NCI-H82 (cell line): ENCODE results near the gene PLCB1.

Experiments
- DNase-seq: peaks from one replicate; lab custom pipeline; 2025; lab: John Stamatoyannopoulos, UW

The PLCB1 gene

GRCh38 chr20:8545212-8545611 is 413.1 kb downstream of the PLCB1 start:
- DNase-seq = no peak

- DNase-seq = no peak
These were observed 415.1 kb downstream of the PLCB1 start for GRCh38 chr20:8547035-8547650.

GRCh38 chr20:8547968-8548588 is 416.0 kb downstream of the PLCB1 start:
- no peak for DNase-seq

GRCh38 chr20:8549192-8549591 is 417.1 kb downstream of the PLCB1 start:
- DNase-seq = no peak

GRCh38 chr20:8557711-8558110 is 425.6 kb downstream of the PLCB1 start:
- DNase-seq = no peak

- DNase-seq = peak; percentile 58
These were observed 430.3 kb downstream of the PLCB1 start for GRCh38 chr20:8562356-8562755.

GRCh38 chr20:8568075-8568474 is 436.0 kb downstream of the PLCB1 start:
- no peak for DNase-seq

- no peak for DNase-seq
These were observed 437.7 kb downstream of the PLCB1 start for GRCh38 chr20:8569766-8570165.

GRCh38 chr20:8571611-8572010 is 439.5 kb downstream of the PLCB1 start:
- no peak for DNase-seq

- no peak for DNase-seq
These were observed 441.6 kb downstream of the PLCB1 start for GRCh38 chr20:8573686-8574085.

GRCh38 chr20:8575114-8575513 is 443.0 kb downstream of the PLCB1 start:
- DNase-seq = no peak

GRCh38 chr20:8578161-8578865 is 446.2 kb downstream of the PLCB1 start:
- DNase-seq = no peak

GRCh38 chr20:8579035-8579434 is 447.0 kb downstream of the PLCB1 start:
- DNase-seq = no peak

- no peak for DNase-seq
These were observed 449.5 kb downstream of the PLCB1 start for GRCh38 chr20:8581446-8582183.

- no peak for DNase-seq
These were observed 451.0 kb downstream of the PLCB1 start for GRCh38 chr20:8583012-8583565.

GRCh38 chr20:8583566-8584043 is 451.5 kb downstream of the PLCB1 start:
- DNase-seq = no peak

GRCh38 chr20:8587251-8587650 is 455.2 kb downstream of the PLCB1 start:
- no peak for DNase-seq

GRCh38 chr20:8587810-8588209 is 455.7 kb downstream of the PLCB1 start:
- DNase-seq = no peak

- no peak for DNase-seq
These were observed 457.9 kb downstream of the PLCB1 start for GRCh38 chr20:8589956-8590355.

GRCh38 chr20:8600910-8601541 is 469.0 kb downstream of the PLCB1 start:
- DNase-seq = peak; percentile 45

GRCh38 chr20:8601542-8601912 is 469.5 kb downstream of the PLCB1 start:
- DNase-seq = no peak
